ENCODE results near the gene TXNRD1. TPM values are rescaled to one million over a fixed set of nuclear protein-coding genes. Genes with fewer than 3 reads are reported as not detected.

TXNRD1 gene
- total and polyA plus RNA-seq, 7 donors: 55.9 to 188 (median 121) TPM

- intact Hi-C loops (cut with DNase I): no loop called here
- WGBS, 2 donors: 98 to 99% methylated on average over 1 of the region's 1 CpG
- no peak overlapping the region for H3K27ac ChIP-seq
These were observed 97.1 kb downstream of the TXNRD1 start for GRCh38 chr12:104312654-104313053.

GRCh38 chr12:104313568-104314241 is 98.1 kb downstream of the TXNRD1 start:
- WGBS, 2 donors: 72 to 83% methylated on average over 4 of the region's 4 CpGs
- Histone ChIP-seq H3K27me3 (no peaks in the 10 kb centered on the region), H3K4me1 (peaks cover 0 to 10% (median 3%) of the 10 kb centered on the region in 4 donors), H3K27ac (no peak overlapping the region), H3K9me3 (no peaks in the 10 kb centered on the region), H3K36me3 (peaks cover 34 to 81% (median 57%) of the 10 kb centered on the region in 4 donors), H3K4me3 (no peak overlapping the region)
- intact Hi-C loops (cut with DNase I): no loop called here
- DNase-seq: no peak
- TF ChIP-seq, protein P1, sequence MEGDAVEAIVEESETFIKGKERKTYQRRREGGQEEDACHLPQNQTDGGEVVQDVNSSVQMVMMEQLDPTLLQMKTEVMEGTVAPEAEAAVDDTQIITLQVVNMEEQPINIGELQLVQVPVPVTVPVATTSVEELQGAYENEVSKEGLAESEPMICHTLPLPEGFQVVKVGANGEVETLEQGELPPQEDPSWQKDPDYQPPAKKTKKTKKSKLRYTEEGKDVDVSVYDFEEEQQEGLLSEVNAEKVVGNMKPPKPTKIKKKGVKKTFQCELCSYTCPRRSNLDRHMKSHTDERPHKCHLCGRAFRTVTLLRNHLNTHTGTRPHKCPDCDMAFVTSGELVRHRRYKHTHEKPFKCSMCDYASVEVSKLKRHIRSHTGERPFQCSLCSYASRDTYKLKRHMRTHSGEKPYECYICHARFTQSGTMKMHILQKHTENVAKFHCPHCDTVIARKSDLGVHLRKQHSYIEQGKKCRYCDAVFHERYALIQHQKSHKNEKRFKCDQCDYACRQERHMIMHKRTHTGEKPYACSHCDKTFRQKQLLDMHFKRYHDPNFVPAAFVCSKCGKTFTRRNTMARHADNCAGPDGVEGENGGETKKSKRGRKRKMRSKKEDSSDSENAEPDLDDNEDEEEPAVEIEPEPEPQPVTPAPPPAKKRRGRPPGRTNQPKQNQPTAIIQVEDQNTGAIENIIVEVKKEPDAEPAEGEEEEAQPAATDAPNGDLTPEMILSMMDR (IDR thresholded peaks at IDR 0.05): no peak
- TF ChIP-seq POLR2AphosphoS5 (IDR thresholded peaks at IDR 0.05): no peak
- no peak for TF ChIP-seq EP300 (IDR thresholded peaks at IDR 0.05)
- TF ChIP-seq POLR2A (IDR thresholded peaks at IDR 0.05): no peak

More at GRCh38 chr12:104312654-104313053, 97.1 kb downstream of the TXNRD1 start:
- Histone ChIP-seq H3K4me3 (no peak overlapping the region), H3K27me3 (no peaks in the 10 kb centered on the region), H3K36me3 (peaks cover 30 to 71% (median 50%) of the 10 kb centered on the region in 4 donors), H3K9me3 (no peaks in the 10 kb centered on the region), H3K4me1 (peaks cover 0 to 15% (median 6%) of the 10 kb centered on the region in 4 donors)
- no peak for DNase-seq
- no peak for TF ChIP-seq EP300 (IDR thresholded peaks at IDR 0.05)
- TF ChIP-seq, protein P1 (IDR thresholded peaks at IDR 0.05): no peak
- TF ChIP-seq POLR2A (IDR thresholded peaks at IDR 0.05): no peak
- no peak for TF ChIP-seq POLR2AphosphoS5 (IDR thresholded peaks at IDR 0.05)

DNA sequence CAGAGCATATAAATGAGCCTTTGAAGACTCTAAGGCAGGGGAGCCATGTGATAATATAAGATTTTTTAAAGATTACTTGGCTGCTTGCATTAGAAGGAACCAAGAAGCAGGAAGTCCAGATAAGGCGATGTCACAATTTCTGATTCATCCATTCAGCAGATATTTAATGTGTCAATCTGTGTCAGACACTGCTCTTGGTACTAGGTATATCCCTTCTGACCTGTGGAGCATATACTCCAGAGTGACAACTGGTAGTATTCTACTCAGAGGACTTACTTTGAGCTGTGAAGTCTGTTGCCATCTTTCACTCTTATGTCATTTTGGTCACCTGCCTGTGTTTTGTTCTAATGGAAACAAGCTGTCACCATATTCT is 98.6 kb downstream of the TXNRD1 start:
- DNase-seq: no peak
- no peaks in the 10 kb centered on the region for H3K9me3 ChIP-seq
- WGBS, 2 donors: 96% methylated on average over 1 of the region's 1 CpG
- no peaks in the 10 kb centered on the region for H3K27me3 ChIP-seq
- TF ChIP-seq, protein P1 (IDR thresholded peaks at IDR 0.05): no peak
- TF ChIP-seq POLR2AphosphoS5 (IDR thresholded peaks at IDR 0.05) (no peak), POLR2A (IDR thresholded peaks at IDR 0.05) (no peak)
- H3K4me3 ChIP-seq: no peak overlapping the region
- peaks cover 0 to 10% (median 3%) of the 10 kb centered on the region in 4 donors for H3K4me1 ChIP-seq
- H3K36me3 ChIP-seq: peaks cover 34 to 87% (median 62%) of the 10 kb centered on the region in 4 donors
- no peak overlapping the region for H3K27ac ChIP-seq
- intact Hi-C loops (cut with DNase I): no loop called here

- peaks cover 43 to 96% (median 75%) of the 10 kb centered on the region in 4 donors for H3K36me3 ChIP-seq
- H3K4me1 ChIP-seq: peaks cover 0 to 13% (median 0%) of the 10 kb centered on the region in 4 donors
- H3K27me3 ChIP-seq: no peaks in the 10 kb centered on the region
- H3K9me3 ChIP-seq: no peaks in the 10 kb centered on the region
- H3K27ac ChIP-seq: no peak overlapping the region
- no peak for DNase-seq
- intact Hi-C loops (cut with DNase I): no loop called here
- no peak overlapping the region for H3K4me3 ChIP-seq
- WGBS, 2 donors: 73 to 77% methylated on average over 10 of the region's 10 CpGs
- no peak for TF ChIP-seq POLR2AphosphoS5 (IDR thresholded peaks at IDR 0.05)
- TF ChIP-seq POLR2A (IDR thresholded peaks at IDR 0.05): no peak
- TF ChIP-seq, protein P1 (IDR thresholded peaks at IDR 0.05): no peak
- no peak for TF ChIP-seq EP300 (IDR thresholded peaks at IDR 0.05)
These were observed 100.0 kb downstream of the TXNRD1 start for GRCh38 chr12:104315326-104316224.
